ENCODE data around the gene IL13RA1.

GRCh38 chrX:118682258-118683014 is 45.0 kb upstream of the IL13RA1 start:
- TF ChIP-seq GATA2 (IDR thresholded peaks at IDR 0.05; ENCODE audit: low read depth, low read length) = no peak
- TF ChIP-seq GATA3 (IDR thresholded peaks at IDR 0.05; ENCODE audit: low read depth, low read length) = no peak

All from SH-SY5Y (cell line).